Endothelial cell of umbilical vein (primary cell): ENCODE results near the gene S100A5.

Source experiments
- EZH2 ChIP-seq: IDR thresholded peaks from 2 replicates; pipeline ENCODE4 v1.6.1; 2012; ENCODE audit warnings: borderline replicate concordance, low read depth, mild to moderate bottlenecking, moderate library complexity, low read length, inconsistent platforms; ENCODE audit not compliant: severe bottlenecking
- FOS ChIP-seq: IDR thresholded peaks from 2 replicates; pipeline ENCODE4 v1.6.1; 2011; ENCODE audit warnings: mild to moderate bottlenecking, low read length, moderate library complexity, borderline replicate concordance; ENCODE audit not compliant: insufficient read depth
- GATA2 ChIP-seq: IDR thresholded peaks from 2 replicates; pipeline ENCODE4 v1.7.0; 2011; ENCODE audit warnings: low read depth, mild to moderate bottlenecking, moderate library complexity, mixed read lengths, low read length; ENCODE audit not compliant: insufficient read length, insufficient read depth
- JUN ChIP-seq: IDR thresholded peaks from 2 replicates; pipeline ENCODE4 v1.6.1; 2011; ENCODE audit warnings: borderline replicate concordance, low read depth; ENCODE audit not compliant: insufficient read length, insufficient read depth
- MYC ChIP-seq: IDR thresholded peaks from one replicate; pipeline ENCODE4 v1.6.1; 2011; ENCODE audit warnings: mild to moderate bottlenecking, low read depth, low read length
- POLR2A ChIP-seq: IDR thresholded peaks from 2 replicates; pipeline ENCODE4 v1.6.1; 2012; ENCODE audit warnings: low read depth, mild to moderate bottlenecking, control low read depth, low read length
- POLR2AphosphoS5 ChIP-seq: IDR thresholded peaks from 2 replicates; pipeline ENCODE4 v1.6.1; 2012; ENCODE audit warnings: low read depth, mild to moderate bottlenecking, control low read depth, low read length, moderate library complexity; ENCODE audit not compliant: insufficient read depth
- TF ChIP-seq, protein P1 (sequence below), 2 donors: IDR thresholded peaks; 1 replicate in 1 of 2; 2 replicates in 1 of 2; pipeline ENCODE4 v1.5.1; 2011; ENCODE audit warnings: low read length in 2 of 2, mild to moderate bottlenecking in 2 of 2, moderate library complexity in 2 of 2, control low read depth in 1 of 2, inconsistent platforms in 1 of 2, low read depth in 1 of 2; ENCODE audit not compliant: insufficient read depth in 1 of 2; ENCODE audit errors: extremely low read depth in 1 of 2
- TF ChIP-seq, protein P2 (sequence below): IDR thresholded peaks from 2 replicates; pipeline ENCODE4 v1.6.1; 2011; ENCODE audit not compliant: insufficient read depth, insufficient read length

DNA sequence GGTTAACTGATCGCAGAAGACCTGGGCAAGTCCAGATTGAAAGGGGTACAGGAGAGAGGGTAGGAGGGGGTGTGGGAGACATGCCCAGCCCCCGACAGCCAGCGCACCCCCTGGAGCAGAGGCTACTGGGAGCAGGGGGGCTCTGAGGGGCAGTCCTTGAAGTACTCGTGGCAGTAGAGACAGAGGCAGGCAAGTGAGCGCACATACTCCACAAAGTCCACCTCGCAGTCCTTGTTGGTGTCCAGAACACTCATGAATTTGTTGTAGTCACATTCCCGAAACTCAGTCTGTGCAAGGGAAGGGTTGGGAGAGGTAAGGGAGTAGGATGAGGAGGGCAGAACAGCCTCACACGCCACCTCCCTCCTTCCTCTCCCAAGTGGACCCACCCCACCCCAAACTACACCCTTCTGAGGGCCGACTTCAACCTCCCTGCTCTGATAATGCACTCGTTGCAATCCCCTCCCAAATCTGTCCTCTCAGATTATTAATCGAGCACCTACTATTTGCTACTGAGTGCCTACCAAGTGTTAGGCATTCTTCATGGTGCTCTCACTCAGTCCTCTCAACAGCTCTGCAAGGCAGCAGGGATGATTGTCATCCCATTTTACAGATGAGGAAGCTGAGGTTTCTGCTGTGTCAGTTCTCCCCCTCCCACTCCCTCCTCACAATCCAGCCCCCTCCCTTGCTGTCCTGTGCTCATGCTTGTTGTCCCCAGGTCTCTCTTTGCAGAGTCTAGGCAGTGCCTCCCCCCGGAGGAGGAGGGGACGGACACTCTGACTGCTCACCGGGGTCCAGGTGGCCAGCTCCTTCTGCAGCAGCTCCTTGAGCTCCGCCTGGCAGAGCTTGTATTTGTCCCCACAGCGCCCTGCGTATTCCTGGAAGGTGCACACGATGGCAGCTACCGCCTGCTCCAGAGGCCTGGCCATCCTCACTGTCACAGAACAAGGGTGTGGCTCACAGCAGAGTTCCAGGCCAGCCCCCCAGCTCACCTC is 7.1 kb upstream of the S100A5 start:
- TF ChIP-seq, protein P1, sequence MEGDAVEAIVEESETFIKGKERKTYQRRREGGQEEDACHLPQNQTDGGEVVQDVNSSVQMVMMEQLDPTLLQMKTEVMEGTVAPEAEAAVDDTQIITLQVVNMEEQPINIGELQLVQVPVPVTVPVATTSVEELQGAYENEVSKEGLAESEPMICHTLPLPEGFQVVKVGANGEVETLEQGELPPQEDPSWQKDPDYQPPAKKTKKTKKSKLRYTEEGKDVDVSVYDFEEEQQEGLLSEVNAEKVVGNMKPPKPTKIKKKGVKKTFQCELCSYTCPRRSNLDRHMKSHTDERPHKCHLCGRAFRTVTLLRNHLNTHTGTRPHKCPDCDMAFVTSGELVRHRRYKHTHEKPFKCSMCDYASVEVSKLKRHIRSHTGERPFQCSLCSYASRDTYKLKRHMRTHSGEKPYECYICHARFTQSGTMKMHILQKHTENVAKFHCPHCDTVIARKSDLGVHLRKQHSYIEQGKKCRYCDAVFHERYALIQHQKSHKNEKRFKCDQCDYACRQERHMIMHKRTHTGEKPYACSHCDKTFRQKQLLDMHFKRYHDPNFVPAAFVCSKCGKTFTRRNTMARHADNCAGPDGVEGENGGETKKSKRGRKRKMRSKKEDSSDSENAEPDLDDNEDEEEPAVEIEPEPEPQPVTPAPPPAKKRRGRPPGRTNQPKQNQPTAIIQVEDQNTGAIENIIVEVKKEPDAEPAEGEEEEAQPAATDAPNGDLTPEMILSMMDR (IDR thresholded peaks at IDR 0.05; ENCODE audit: extremely low read depth in 1 of 2, insufficient read depth in 1 of 2, low read depth in 1 of 2, low read length in 2 of 2), result no peak
- no peak for TF ChIP-seq GATA2
- TF ChIP-seq POLR2A, result no peak
- TF ChIP-seq, protein P2, sequence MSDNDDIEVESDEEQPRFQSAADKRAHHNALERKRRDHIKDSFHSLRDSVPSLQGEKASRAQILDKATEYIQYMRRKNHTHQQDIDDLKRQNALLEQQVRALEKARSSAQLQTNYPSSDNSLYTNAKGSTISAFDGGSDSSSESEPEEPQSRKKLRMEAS, result no peak
- no peak for TF ChIP-seq POLR2AphosphoS5
- TF ChIP-seq EZH2, result no peak
- TF ChIP-seq FOS, result no peak
- no peak for TF ChIP-seq JUN
- TF ChIP-seq MYC, result no peak
